DOHH2 (cell line): ENCODE results near the gene LENG8.

Experiments used
- EZH2phosphoT487 ChIP-seq: fragments of 200-600 bp; sonication (generic); IDR thresholded peaks from 2 replicates; pipeline ENCODE4 v1.6.1; 2017; ENCODE audit warnings: borderline replicate concordance, mild to moderate bottlenecking, antibody characterized with exemption, low read length, moderate library complexity, mixed read lengths
- TF ChIP-seq, protein P1 (sequence below): fragments of 200-600 bp; sonication (generic); IDR thresholded peaks from one replicate; pipeline ENCODE4 v1.5.1; 2014; ENCODE audit warnings: antibody characterized with exemption, mild to moderate bottlenecking, low read depth, low read length; ENCODE audit not compliant: poor library complexity, severe bottlenecking

DNA sequence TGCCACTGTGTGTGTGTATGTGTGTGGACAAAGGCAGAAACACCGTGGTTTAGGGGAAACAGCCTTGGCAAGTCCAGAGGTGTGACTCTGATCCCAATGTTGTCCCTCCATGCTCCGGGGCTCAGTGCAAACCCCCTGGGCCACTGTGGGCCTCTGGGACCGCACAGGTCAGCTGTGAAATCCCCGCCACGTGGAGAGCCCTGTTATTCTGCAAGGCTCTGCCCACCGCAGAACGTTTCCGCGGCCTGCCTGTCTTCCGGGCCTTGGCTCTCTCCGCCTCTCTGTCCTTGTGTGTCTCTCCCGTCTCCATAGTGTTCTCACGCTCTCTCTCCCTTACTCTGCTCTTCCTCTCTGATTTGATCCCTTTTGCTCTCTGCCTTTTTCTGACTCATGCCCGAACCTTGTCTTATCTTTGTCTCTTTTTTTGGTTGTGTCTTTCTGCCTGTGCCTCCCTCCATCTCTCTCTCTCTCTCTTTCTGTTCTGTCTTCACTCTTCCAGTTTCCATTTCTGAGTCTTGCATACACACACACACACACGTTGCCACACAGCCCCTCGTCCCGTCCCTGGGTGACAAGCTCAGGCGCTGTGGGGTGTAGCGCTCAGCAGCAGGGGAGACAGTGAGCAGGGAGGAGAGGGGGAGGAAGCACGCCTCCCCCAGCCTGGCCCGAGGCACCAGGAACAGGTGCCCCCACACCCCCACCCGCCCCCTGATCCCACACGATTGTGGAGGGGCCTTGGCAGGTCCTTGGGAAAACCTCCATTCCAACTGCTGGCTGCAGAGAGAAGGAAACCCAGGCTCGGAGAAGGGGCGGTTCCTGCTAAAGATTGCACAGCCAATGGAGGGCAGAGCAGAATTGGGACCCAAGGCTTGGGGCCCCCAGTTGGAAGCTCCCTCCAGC is 30.7 kb upstream of the LENG8 start:
- TF ChIP-seq, protein P1, sequence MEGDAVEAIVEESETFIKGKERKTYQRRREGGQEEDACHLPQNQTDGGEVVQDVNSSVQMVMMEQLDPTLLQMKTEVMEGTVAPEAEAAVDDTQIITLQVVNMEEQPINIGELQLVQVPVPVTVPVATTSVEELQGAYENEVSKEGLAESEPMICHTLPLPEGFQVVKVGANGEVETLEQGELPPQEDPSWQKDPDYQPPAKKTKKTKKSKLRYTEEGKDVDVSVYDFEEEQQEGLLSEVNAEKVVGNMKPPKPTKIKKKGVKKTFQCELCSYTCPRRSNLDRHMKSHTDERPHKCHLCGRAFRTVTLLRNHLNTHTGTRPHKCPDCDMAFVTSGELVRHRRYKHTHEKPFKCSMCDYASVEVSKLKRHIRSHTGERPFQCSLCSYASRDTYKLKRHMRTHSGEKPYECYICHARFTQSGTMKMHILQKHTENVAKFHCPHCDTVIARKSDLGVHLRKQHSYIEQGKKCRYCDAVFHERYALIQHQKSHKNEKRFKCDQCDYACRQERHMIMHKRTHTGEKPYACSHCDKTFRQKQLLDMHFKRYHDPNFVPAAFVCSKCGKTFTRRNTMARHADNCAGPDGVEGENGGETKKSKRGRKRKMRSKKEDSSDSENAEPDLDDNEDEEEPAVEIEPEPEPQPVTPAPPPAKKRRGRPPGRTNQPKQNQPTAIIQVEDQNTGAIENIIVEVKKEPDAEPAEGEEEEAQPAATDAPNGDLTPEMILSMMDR, result no peak
- TF ChIP-seq EZH2phosphoT487, result no peak
